Measurements from ENCODE around the gene NLRC5.

DNA sequence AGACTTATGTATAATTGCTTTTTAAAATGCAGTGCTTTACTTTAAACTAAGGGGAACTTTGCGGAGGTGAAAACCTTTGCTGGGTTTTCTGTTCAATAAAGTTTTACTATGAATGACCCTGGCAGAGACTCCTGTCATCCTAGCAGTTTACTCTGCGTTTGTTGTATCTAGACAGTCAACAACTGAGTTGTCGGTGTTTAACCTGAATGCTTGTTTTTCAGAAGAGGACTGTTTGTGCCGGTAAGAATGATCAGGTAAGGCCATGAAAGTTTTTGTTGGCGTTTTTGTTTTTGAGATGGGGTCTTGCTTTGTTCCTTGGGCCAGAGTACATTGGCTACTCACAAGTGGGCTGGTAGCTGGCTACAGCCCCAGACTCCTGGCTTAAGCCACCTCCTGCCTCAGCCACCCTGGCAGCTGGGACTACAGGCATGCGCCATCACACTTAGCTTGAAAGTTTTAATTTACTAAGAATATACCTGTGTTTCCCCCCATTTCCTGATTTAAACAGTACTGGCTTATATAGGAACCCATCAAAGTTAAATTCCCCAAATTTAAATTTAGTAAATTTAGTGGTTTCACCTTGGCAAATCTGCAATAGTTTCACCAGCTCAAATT is 45.5 kb upstream of the NLRC5 start:
- no peak for TF ChIP-seq POLR2A (IDR thresholded peaks at IDR 0.05)
- TF ChIP-seq CTCF (IDR thresholded peaks at IDR 0.05 in 8 of 11, conservative IDR thresholded peaks at IDR 0.05 in 3 of 11) = no peak

Data from spleen (tissue), 7 donors.